Mesothelial cell of epicardium (in vitro differentiated cells): ENCODE data around the gene ZSCAN5A. TPM values are rescaled to one million over a fixed set of nuclear protein-coding genes. Genes with fewer than 3 reads are reported as not detected.
"Not testable (repeated sequence)": the region's sequence is repeated elsewhere in the genome, so short reads cannot be mapped to it uniquely, and the experiment has no call there.

Experiments
- DNase-seq, 2 experiments: peaks; one replicate each; pipeline ENCODE4 v3.0.0; 2021; ENCODE audit warnings: low spot score in 2 of 2; ENCODE audit not compliant: unreplicated experiment in 2 of 2
- H3K27ac Mint-ChIP-seq: 2 replicates; pipeline ENCODE4 v1.8.0; 2021; ENCODE audit warnings: mixed read lengths
- H3K27me3 Mint-ChIP-seq: 2 replicates; pipeline ENCODE4 v1.8.0; 2021; ENCODE audit warnings: low read depth, mixed read lengths
- H3K36me3 Mint-ChIP-seq: 2 replicates; pipeline ENCODE4 v1.8.0; 2021; ENCODE audit warnings: mixed read lengths
- H3K4me1 Mint-ChIP-seq: 2 replicates; pipeline ENCODE4 v1.8.0; 2021; ENCODE audit warnings: mixed read lengths
- H3K4me3 Mint-ChIP-seq: 2 replicates; pipeline ENCODE4 v1.8.0; 2021; ENCODE audit warnings: mild to moderate bottlenecking, moderate library complexity, mixed read lengths
- H3K9me3 Mint-ChIP-seq: 2 replicates; pipeline ENCODE4 v1.8.0; 2021; ENCODE audit warnings: mixed read lengths
- CTCF ChIP-seq: fragments of 200-600 bp; sonication (generic); IDR thresholded peaks from one replicate; pipeline ENCODE4 v1.5.0; 2021; ENCODE audit warnings: antibody characterized with exemption; ENCODE audit not compliant: unreplicated experiment
- total RNA-seq: library from RNA; stranded (reverse); gene quantifications from 3 replicates; pipeline ENCODE4 v1.2.1, GENCODE V29; 2021

The ZSCAN5A gene
- total RNA-seq, 1 donor from 2014 or later: 15.3 TPM

GRCh38 chr19:56176881-56177280 lies 137.8 kb downstream of the ZSCAN5A start:
- Mint-ChIP-seq H3K27ac (no peak overlapping the region), H3K27me3 (peaks cover 21% of the 10 kb centered on the region), H3K9me3 (no peaks in the 10 kb centered on the region), H3K4me1 (no peaks in the 10 kb centered on the region), H3K4me3 (no peak overlapping the region), H3K36me3 (no peaks in the 10 kb centered on the region)
- TF ChIP-seq CTCF: no peak
- no peak for DNase-seq

- H3K4me3 Mint-ChIP-seq, H3K9me3 Mint-ChIP-seq, H3K27ac Mint-ChIP-seq, DNase-seq, H3K36me3 Mint-ChIP-seq, H3K4me1 Mint-ChIP-seq: not testable (repeated sequence)
- peaks cover 23% of the 10 kb centered on the region for H3K27me3 Mint-ChIP-seq
Observed at GRCh38 chr19:56176310-56176709, 138.3 kb downstream of the ZSCAN5A start.

GRCh38 chr19:56175861-56176307 lies 138.8 kb downstream of the ZSCAN5A start, which contains the start of gene GALP:
Gene GALP (plus strand): TSS chr19:56176008. CDS start chr19:56177109, 1,101 bp downstream.
- not testable (repeated sequence) for H3K27ac Mint-ChIP-seq, H3K9me3 Mint-ChIP-seq, H3K4me3 Mint-ChIP-seq, H3K36me3 Mint-ChIP-seq, H3K4me1 Mint-ChIP-seq, DNase-seq
- peaks cover 23% of the 10 kb centered on the region for H3K27me3 Mint-ChIP-seq

- Mint-ChIP-seq H3K27ac (no peak overlapping the region), H3K4me3 (no peak overlapping the region), H3K4me1 (no peaks in the 10 kb centered on the region), H3K27me3 (peaks cover 23% of the 10 kb centered on the region), H3K9me3 (no peaks in the 10 kb centered on the region), H3K36me3 (no peaks in the 10 kb centered on the region)
- no peak for DNase-seq
- TF ChIP-seq CTCF: no peak
Observed at GRCh38 chr19:56174550-56174949, 140.1 kb downstream of the ZSCAN5A start.

GRCh38 chr19:56174086-56174485 lies 140.6 kb downstream of the ZSCAN5A start:
- no peak for DNase-seq
- no peak overlapping the region for H3K4me3 Mint-ChIP-seq
- TF ChIP-seq CTCF: no peak
- H3K27ac Mint-ChIP-seq: no peak overlapping the region
- no peaks in the 10 kb centered on the region for H3K9me3 Mint-ChIP-seq
- H3K4me1 Mint-ChIP-seq: no peaks in the 10 kb centered on the region
- peaks cover 23% of the 10 kb centered on the region for H3K27me3 Mint-ChIP-seq
- H3K36me3 Mint-ChIP-seq: no peaks in the 10 kb centered on the region

Other genes with a start within 250 kb of the ZSCAN5A start
- gene ZNF787, start 193.5 kb downstream of the ZSCAN5A start, total RNA-seq: 33.3 to 38.3 TPM (median 35.5 TPM) in 3 replicates
- 61.3 to 66.1 TPM (median 63.6 TPM) in 3 replicates for gene ZNF444, start 173.6 kb downstream of the ZSCAN5A start, total RNA-seq
- gene GALP, start 138.8 kb downstream of the ZSCAN5A start, total RNA-seq: not detected in 3 replicates
- 0.13 TPM in 1 of 3 replicates, not detected in the others for gene ZSCAN5B, start 117.1 kb downstream of the ZSCAN5A start, total RNA-seq
- not detected in 3 replicates for gene ZSCAN5C, start 112.6 kb downstream of the ZSCAN5A start, total RNA-seq
- not detected in 3 replicates for gene EDDM13, start 42.1 kb downstream of the ZSCAN5A start, total RNA-seq
- gene ZNF582, start 78.7 kb upstream of the ZSCAN5A start, total RNA-seq: 5.1 to 5.6 TPM (median 5.1 TPM) in 3 replicates
- gene ZNF583, start 89.5 kb upstream of the ZSCAN5A start, total RNA-seq: 9.1 to 10.1 TPM (median 9.9 TPM) in 3 replicates
- gene ZNF667, start 162.5 kb upstream of the ZSCAN5A start, total RNA-seq: not detected in 3 replicates
- not detected in 3 replicates for gene ZNF471, start 193.0 kb upstream of the ZSCAN5A start, total RNA-seq
- 10.2 to 10.7 TPM (median 10.5 TPM) in 3 replicates for gene ZFP28, start 224.1 kb upstream of the ZSCAN5A start, total RNA-seq